HAP-1 (cell line): ENCODE measurements around the gene CAD.
"Not testable (repeated sequence)": the region's sequence is repeated elsewhere in the genome, so short reads cannot be mapped to it uniquely, and the experiment has no call there.

Experiments
- DNase-seq, 2 experiments: peaks; one replicate each; pipeline ENCODE4 v3.0.0-alpha.2; 2016 to 2020; ENCODE audit warnings: low spot score in 2 of 2
- H3K27me3 ChIP-seq: fragments of 250-450 bp; sonication (Bioruptor Pico); 2 replicates; pipeline ENCODE4 v1.5.1; 2020; ENCODE audit warnings: low read depth, mild to moderate bottlenecking, moderate library complexity
- H3K36me3 ChIP-seq: fragments of 250-450 bp; sonication (Bioruptor Pico); replicated peaks from 2 replicates; pipeline ENCODE4 v1.5.1; 2020; ENCODE audit warnings: mild to moderate bottlenecking
- H3K4me1 ChIP-seq: fragments of 250-450 bp; sonication (Bioruptor Pico); 2 replicates; pipeline ENCODE4 v1.5.1; 2020; ENCODE audit warnings: mild to moderate bottlenecking
- H3K4me3 ChIP-seq: fragments of 250-450 bp; sonication (Bioruptor Pico); 2 replicates; pipeline ENCODE4 v1.5.1; 2020; ENCODE audit warnings: mild to moderate bottlenecking, moderate library complexity
- H3K9me3 ChIP-seq: fragments of 250-450 bp; sonication (Bioruptor Pico); 2 replicates; pipeline ENCODE4 v1.5.1; 2020; ENCODE audit warnings: mild to moderate bottlenecking, moderate library complexity
- in situ Hi-C: fragments of 300-500 bp; cut with MboI; formaldehyde crosslinking; loops from 3 replicates; pipeline ENCODE4 v1.14.3; 2020; ENCODE audit warnings: low sequenced_read_pairs, inconsistent platforms, mixed read lengths

The CAD gene

DNA sequence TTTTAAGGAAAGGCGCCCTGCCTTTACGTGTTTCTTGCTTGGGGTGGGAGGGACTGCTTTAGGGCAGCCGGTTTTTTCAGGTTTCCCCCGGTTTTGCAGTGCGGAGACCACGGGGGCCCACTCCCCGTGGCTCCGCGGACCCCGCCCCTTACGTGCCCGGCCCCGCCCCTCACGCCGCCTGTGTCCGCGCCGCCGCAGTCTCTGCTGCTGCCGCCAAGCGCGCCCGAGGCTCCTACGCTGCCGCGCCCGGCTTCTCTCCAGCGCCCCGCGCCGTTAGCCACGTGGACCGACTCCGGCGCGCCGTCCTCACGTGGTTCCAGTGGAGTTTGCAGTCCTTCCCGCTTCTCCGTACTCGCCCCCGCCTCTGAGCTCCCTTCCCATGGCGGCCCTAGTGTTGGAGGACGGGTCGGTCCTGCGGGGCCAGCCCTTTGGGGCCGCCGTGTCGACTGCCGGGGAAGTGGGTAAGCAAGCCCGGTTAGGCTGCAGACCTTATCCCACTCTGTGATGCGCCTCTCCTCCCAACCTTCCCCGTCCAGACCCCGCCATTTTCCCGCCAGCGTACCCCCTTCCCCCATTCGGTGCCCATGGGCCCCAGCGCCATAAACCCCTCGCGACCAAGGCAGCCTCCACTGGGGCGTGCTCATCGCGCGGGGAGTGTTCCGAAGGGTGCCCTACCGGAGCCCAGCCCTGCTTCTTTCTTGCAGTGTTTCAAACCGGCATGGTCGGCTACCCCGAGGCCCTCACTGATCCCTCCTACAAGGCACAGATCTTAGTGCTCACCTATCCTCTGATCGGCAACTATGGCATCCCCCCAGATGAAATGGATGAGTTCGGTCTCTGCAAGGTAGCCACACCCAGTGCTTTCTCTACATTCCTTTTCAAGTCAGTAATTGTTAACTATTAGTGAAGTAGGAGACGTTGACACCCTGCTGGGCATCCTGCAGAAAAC lies at the start of gene CAD:
Gene CAD, plus strand, starts transcription at position 197 of the 949 bp plus-strand sequence. Its CDS starts 183 bp downstream, at position 380.
- peak; percentile 84 to 93 for DNase-seq
- in situ Hi-C loops: no loop called here
- peaks cover 30% of the 10 kb centered on the region for H3K4me1 ChIP-seq

DNA sequence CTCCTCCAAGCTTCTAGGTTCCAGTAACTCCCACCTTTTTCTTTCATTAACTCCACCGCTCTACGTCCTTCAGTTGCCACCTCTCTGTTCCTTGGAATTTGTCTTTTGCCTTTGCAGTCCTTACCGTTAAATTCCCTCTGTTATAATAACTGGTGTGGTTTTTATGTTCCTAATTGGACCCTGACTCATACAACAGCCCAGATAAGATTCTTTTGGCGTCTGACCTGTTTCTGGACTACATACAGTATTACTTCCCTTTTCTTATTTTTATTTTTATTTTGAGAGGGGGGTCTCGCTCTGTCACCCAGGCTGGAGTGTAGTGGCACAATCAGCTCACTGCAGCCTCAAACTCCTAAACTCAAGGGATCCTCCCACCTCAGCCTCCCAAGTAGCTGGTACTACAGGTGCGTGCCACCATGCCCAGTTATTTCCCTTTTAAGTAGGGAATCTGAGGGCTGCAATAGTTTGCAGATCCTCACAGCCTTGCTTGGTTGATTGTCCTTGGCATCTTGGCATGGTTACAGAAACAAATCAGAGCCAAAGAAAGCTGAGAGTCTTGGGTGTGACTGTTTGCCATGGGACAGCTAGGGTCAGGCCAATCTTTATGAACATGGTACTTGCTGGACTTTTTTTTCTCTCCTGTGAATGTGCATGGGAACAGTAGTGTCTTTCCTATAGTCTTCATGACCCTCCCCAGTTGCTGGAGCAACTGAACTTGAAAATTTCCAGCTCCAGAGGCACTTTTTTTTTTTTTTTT lies 46.4 kb upstream of the CAD start:
- Histone ChIP-seq H3K9me3 (no peaks in the 10 kb centered on the region), H3K4me3 (no peak overlapping the region), H3K27me3 (peaks cover 13% of the 10 kb centered on the region), H3K36me3 (no peaks in the 10 kb centered on the region), H3K4me1 (peaks cover 4% of the 10 kb centered on the region; the same call in 1 of the 2 replicates)
- in situ Hi-C loops: no loop called here
- no peak for DNase-seq

More for the DNA sequence above, at the start of gene CAD:
- Histone ChIP-seq H3K9me3 (no peaks in the 10 kb centered on the region), H3K4me3 (peak within 1 kb of the TSS; percentile 68), H3K27me3 (no peaks in the 10 kb centered on the region), H3K36me3 (peaks cover 79% of the 10 kb centered on the region)

DNA sequence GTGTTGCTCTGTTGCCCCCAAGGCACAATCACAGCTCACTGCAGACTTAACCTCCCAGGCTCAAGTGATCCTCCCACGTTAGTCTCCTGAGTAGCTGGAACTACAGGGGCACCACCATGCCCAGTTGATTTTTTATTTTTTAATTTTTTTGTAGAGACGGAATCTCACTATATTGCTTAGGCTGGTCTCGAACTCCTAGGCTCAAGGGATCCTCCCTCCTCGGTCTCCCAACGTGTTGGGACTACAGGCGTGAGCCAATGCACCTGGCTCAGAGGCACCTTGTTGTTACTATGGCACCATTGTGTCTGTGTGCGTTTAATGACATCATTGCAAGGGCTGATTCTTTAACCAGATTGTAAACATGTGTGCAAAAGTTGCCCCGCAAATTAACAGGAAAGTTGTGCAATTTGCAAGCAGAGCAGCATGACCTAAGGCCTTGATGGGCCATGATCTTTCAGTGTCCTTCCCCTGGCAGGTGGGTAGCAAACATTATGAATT lies 45.8 kb upstream of the CAD start:
- H3K27me3 ChIP-seq: peaks cover 14% of the 10 kb centered on the region
- in situ Hi-C loops: no loop called here

DNA sequence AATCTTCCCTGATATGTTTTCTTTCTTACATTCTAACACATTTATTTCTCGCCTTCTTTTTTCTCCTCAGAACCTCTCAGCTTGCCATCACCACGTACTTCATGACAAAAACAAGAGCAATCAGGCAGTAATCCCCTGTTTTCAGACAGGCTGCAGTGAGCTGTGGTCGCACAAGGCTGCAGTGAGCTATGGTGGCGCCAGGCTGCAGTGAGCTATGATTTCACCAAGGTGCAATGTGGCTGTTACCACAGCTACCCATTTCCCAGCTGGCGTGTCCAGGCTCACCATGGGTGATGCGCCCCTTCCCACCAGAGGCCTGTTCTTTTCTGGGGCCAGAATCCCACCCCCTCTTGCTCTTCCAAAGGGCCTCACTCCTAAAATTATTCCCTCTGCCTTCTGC lies 42.5 kb upstream of the CAD start:
- H3K4me1 ChIP-seq: peaks cover 4% of the 10 kb centered on the region; the same call in 1 of the 2 replicates
- peaks cover 16% of the 10 kb centered on the region for H3K27me3 ChIP-seq
- no peak for DNase-seq
- H3K36me3 ChIP-seq: no peaks in the 10 kb centered on the region
- no peaks in the 10 kb centered on the region for H3K9me3 ChIP-seq
- H3K4me3 ChIP-seq: no peak overlapping the region
- in situ Hi-C loops: loop anchor here (25.0 kb wide), 1 partner anchor 212 kb away; the partner anchor contains the start of gene MAPRE3

More for the DNA sequence above, 45.8 kb upstream of the CAD start:
- DNase-seq: no peak
- no peaks in the 10 kb centered on the region for H3K36me3 ChIP-seq
- H3K4me3 ChIP-seq: no peak overlapping the region
- peaks cover 4% of the 10 kb centered on the region; the same call in 1 of the 2 replicates for H3K4me1 ChIP-seq
- H3K9me3 ChIP-seq: no peaks in the 10 kb centered on the region

DNA sequence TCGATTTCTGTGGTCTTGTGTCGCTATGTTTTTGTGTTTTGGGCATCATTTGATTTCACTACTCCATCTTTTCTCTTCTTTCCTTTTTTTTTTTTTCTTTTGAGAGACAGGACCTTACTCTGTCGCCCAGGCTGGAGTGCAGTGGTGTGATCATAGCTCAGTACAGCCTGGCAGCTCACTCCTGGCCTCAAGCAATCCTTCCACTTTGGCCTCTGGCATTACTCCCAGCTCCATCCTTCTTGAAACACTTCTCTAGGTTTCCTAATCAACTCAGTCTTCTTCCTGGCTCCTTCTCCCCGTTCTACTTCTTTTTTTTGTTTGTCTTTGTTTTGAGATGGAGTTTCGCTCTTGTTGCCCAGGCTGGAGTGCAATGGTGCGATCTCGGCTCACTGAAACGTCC lies 41.8 kb upstream of the CAD start:
- Histone ChIP-seq H3K36me3 (no peaks in the 10 kb centered on the region), H3K4me1 (no peaks in the 10 kb centered on the region), H3K9me3 (no peaks in the 10 kb centered on the region), H3K4me3 (no peak overlapping the region), H3K27me3 (peaks cover 16% of the 10 kb centered on the region)
- in situ Hi-C loops: loop anchor here (25.0 kb wide), 1 partner anchor 213 kb away; the partner anchor contains the start of gene MAPRE3
- DNase-seq: no peak

DNA sequence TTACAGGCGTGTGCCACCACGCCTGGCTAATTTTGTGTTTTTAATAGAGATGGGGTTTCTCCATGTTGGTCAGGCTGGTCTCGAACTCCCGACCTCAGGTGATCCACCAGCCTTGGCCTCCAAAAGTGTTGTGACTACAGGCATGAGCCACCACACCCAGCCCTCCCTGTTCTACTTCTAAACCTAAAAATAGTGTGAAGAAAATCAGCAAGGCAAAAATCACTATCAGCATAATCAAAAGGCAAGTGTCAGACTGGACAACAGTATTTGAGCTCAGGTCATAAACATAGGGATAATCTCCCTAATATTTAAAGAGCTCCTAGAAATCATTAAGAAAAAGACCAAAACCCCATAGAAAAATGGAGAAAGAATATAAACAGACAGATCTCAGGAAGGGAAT lies 41.4 kb upstream of the CAD start:
- peaks cover 16% of the 10 kb centered on the region for H3K27me3 ChIP-seq
- H3K4me1 ChIP-seq, H3K4me3 ChIP-seq, DNase-seq, H3K36me3 ChIP-seq, H3K9me3 ChIP-seq: not testable (repeated sequence)
- in situ Hi-C loops: loop anchor here (25.0 kb wide), 1 partner anchor 213 kb away; the partner anchor contains the start of gene MAPRE3

DNA sequence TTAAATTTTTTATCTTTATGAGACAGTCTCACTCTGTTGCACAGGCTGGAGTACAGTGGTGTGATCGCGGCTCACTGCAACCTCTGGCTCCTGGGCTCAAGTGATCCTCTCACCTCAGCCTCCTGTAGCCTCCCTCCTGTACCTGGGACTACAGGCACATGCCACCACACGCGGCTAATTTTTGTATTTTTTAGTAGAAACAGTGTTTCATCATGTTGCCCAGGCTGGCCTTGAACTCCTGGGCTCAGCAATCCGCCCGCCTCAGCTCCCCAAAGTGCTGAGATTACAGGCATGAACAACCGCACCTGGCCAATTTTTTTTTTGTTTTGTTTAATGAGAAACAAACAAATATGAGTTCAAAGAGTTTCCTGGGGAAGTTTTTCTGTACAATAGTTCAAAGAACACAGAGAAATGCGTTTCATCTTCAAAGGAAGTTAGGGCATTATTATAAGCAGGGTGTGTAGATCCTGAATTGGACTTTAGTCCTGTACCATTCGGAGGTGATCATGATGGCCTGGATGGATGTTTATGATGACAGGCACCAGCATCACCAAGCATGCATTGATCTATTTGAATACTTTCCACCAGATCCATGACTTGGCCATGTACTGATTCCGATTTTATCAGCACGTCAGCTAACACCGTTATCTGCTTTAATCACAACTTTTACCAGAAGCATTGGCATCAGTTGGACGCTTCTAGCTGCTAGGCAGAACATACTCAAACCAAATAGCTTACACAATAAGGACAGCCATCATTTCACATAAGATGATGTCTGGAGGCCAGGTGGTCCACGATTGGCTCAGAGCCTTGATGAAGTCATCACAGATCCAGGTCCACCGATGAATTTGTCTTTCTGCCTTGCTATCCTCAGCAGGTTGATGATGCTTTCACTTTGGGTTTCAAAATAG lies 39.5 kb upstream of the CAD start:
- no peaks in the 10 kb centered on the region for H3K9me3 ChIP-seq
- no peaks in the 10 kb centered on the region for H3K4me1 ChIP-seq
- no peak overlapping the region for H3K4me3 ChIP-seq
- DNase-seq: no peak
- in situ Hi-C loops: loop anchor here (25.0 kb wide), 1 partner anchor 215 kb away; the partner anchor contains the start of gene MAPRE3
- peaks cover 16% of the 10 kb centered on the region for H3K27me3 ChIP-seq
- no peaks in the 10 kb centered on the region for H3K36me3 ChIP-seq

DNA sequence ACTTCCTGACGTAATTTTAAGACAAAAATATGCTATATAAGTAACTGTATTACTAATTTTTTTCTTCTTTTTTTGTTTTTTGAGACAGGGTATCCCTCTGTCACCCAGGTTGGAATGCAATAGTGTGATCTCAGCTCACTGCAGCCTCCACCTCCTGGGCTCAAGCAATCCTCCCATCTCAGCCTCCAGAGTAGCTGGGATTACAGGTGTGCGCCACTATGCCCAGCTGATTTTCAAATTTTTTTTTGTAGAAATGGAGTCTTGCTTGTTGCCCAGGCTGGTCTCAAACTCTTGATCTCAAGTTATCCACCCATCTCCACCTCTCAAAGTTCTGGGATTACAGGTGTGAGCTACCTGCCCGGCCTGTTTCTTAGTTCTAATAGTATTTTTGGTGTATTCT lies 38.7 kb upstream of the CAD start:
- H3K27me3 ChIP-seq: peaks cover 16% of the 10 kb centered on the region
- no peaks in the 10 kb centered on the region for H3K9me3 ChIP-seq
- no peaks in the 10 kb centered on the region for H3K36me3 ChIP-seq
- H3K4me3 ChIP-seq: no peak overlapping the region
- no peaks in the 10 kb centered on the region for H3K4me1 ChIP-seq
- in situ Hi-C loops: loop anchor here (25.0 kb wide), 1 partner anchor 216 kb away; the partner anchor contains the start of gene MAPRE3
- no peak for DNase-seq

DNA sequence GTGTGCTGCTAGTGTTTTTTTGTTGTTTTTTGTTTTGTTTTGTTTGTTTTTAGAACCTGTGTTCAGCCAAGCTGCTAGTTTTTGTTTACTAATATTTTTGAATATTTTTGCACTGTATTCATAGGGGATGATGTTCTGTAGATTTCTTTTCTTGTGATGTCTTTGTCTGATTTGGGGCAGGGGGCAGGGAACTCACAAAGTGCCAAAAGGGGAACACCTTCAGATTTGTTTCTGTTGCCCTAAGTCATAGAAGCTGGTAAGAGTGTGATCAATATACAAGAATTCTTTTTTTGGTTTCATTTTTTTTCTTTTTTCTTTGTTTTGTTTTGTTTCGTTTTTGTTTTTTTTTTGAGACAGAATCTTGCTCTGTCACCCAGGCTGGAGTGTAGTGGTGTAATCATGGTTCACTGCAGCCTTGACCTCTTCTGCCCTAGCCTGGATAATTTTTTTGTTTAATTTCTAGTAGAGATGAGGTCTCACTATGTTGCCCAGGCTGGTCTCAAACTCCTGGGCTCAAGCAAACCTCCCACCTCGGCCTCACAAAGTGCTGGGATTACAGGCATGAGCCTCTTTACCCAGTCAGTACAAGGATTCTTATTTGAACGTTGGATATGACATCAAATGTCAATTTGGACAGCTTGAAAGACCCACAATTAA lies 37.7 kb upstream of the CAD start:
- in situ Hi-C loops: loop anchor here (25.0 kb wide), 1 partner anchor 217 kb away; the partner anchor contains the start of gene MAPRE3
- DNase-seq: no peak
- Histone ChIP-seq H3K27me3 (peaks cover 8% of the 10 kb centered on the region; the same call in 1 of the 2 replicates), H3K4me3 (no peak overlapping the region), H3K9me3 (no peaks in the 10 kb centered on the region), H3K36me3 (no peaks in the 10 kb centered on the region), H3K4me1 (no peaks in the 10 kb centered on the region)

DNA sequence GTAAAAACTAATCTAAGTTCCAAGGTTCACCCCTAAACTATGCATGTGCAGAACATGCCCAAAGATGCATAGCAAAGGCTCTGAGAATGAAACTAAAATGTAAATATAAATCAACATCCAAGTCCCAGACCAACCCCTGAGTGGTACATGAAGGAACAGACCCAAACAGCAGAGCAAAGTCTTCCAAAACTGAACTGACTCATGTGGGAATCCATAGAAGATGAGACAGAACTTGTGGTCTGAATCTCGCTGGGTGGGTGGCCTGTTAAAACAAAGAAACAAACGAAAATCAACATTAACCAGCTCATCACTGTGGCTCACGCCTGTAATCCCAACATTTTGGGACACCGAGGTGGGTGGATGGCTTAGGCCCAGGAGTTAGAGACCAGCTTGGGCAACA lies 34.8 kb upstream of the CAD start:
- Histone ChIP-seq H3K4me3 (no peak overlapping the region), H3K27me3 (no peaks in the 10 kb centered on the region), H3K9me3 (no peaks in the 10 kb centered on the region), H3K36me3 (no peaks in the 10 kb centered on the region), H3K4me1 (no peaks in the 10 kb centered on the region)
- DNase-seq: no peak
- in situ Hi-C loops: loop anchor here (25.0 kb wide), 1 partner anchor 220 kb away; the partner anchor contains the start of gene MAPRE3

DNA sequence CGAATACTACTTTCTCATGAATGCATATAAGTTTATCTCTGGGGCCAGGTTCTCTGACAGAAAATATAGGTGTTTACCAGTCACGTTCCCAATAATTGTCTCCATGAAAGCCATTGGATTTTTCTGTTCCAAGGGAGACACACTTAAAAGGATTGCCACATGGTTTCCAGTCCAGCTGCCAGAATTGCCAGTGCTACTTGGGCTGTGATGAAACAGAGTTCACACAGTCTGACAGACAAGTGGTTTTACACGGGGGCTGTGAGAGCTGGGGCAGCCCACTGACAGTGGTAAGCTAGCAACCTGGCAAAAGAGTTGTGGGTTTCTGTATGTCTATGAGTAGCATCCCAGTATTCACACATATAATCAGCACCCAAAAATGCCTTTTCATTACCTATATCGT lies 33.1 kb upstream of the CAD start:
- in situ Hi-C loops: loop anchor here (25.0 kb wide), 1 partner anchor 222 kb away; the partner anchor contains the start of gene MAPRE3
- Histone ChIP-seq H3K27me3 (no peaks in the 10 kb centered on the region), H3K36me3 (no peaks in the 10 kb centered on the region), H3K4me1 (no peaks in the 10 kb centered on the region), H3K4me3 (no peak overlapping the region), H3K9me3 (no peaks in the 10 kb centered on the region)
- DNase-seq: no peak

DNA sequence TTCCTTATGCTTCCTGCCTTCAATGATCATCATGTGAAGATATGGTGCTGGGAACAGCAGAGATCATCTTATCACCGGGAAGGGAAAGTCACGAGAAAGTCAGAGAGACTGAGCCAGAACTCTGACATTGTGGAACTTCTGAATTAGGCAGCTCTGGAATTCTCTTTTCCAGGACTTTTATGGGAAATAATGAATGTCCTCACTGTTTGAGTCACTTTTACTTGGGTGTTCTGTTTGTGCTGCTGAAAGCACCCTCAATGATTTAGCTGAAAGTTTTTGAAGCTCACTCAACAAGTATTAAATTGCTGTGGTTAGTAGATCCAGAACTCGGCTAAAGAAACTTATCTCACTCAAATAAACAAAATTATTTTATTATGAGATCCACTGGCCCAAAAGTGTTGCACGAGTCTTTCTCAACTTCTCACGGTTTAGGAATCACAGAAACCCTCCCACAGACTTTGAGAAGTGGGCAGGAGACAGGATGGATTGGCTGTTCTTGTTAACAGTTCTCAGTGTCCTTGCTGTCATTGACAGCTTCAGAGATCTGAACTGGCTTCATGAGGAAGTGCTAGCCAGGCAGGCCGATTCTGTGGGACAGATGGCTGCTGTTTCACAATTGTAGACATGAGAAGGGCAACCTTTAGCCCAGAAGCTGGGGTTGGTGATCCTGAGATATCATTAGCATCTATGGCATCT lies 31.7 kb upstream of the CAD start:
- Histone ChIP-seq H3K4me3 (no peak overlapping the region), H3K36me3 (no peaks in the 10 kb centered on the region), H3K27me3 (no peaks in the 10 kb centered on the region), H3K9me3 (no peaks in the 10 kb centered on the region), H3K4me1 (no peaks in the 10 kb centered on the region)
- in situ Hi-C loops: loop anchor here (25.0 kb wide), 1 partner anchor 223 kb away; the partner anchor contains the start of gene MAPRE3
- DNase-seq: no peak
